Glomerular visceral epithelial cell (primary cell): ENCODE results near the gene CCDC172.

Experiments
- DNase-seq: peaks from one replicate; pipeline ENCODE4 v3.0.0-alpha.2; 2016; ENCODE audit errors: extremely low spot score

Gene CCDC172

GRCh38 chr10:116429288-116429977 is 105.2 kb downstream of the CCDC172 start:
- no peak for DNase-seq
